ENCODE measurements around the gene KLF8.
A peak's percentile ranks its signal among the peaks of the same experiment; 100 is the strongest.
"Not testable (repeated sequence)": the region's sequence is repeated elsewhere in the genome, so short reads cannot be mapped to it uniquely, and the experiment has no call there.

Gene KLF8

DNA sequence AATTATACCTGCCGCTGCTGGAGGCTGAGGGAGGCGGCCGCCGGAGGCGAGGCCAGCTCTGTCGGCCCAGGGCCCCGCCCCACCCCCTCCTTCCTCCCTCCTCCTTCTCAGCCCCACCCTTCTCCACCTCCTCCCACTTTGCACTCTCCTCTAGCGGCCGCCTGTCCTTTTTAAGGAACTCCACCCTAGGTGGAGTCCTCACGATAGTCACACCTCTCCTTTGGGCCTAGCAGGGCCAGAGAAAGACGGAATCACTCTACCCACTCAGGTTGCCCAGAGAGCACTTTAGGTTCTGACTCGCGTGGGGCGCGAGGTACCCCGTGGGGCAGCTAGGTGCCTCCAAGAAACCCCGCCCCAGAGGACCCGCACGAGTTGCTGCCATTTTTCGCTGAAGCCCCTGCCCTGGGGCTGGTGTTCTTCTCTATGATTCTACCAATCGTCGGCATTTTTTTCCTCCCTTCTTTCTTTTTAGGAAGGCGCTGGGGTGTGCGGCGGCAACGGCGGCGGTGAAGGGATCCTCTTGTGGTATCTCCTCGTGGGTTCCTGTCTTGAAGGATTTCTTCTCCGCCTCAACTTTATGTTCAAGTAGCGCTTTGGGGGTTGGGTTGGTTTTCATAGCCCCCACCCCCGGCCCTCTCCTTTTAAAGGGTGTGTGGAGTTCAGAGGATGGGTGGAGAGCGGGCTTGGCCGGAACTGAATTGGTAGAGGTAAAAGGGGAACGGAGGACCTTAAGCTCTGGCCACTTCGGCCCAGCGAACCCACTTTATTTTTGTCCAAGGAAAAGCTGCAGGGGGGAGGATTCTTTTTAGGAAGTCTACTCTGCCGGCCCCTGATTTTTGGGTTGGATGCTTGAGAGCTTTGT, at the start of gene KLF8:
Gene KLF8 (plus strand): TSS at position 136 of the 862 bp plus-strand sequence. CDS start 979 bp downstream, outside the sequence.
- DNase-seq (ENCODE audit: low spot score): peak; percentile 42

DNA sequence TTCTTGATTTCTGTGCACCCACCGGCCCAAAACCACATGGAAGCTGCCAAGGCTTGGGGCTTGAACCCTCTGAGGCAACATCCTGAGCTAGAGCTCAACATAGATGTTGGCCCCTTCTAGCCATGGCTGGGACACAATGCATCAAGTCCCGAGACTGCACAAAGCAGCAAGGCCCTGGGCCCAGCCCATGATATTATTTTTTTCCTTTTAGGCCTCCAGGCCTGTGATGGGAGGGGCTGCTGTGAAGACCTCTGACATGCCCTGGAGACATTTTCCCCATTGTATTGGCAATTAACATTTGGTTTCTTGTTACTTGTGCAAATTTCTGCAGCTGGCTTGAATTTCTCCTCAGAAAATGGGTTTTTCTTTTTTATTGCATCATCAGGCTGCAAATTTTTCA, 25.2 kb upstream of the KLF8 start:
- not testable (repeated sequence) for DNase-seq (ENCODE audit: low spot score)

DNA sequence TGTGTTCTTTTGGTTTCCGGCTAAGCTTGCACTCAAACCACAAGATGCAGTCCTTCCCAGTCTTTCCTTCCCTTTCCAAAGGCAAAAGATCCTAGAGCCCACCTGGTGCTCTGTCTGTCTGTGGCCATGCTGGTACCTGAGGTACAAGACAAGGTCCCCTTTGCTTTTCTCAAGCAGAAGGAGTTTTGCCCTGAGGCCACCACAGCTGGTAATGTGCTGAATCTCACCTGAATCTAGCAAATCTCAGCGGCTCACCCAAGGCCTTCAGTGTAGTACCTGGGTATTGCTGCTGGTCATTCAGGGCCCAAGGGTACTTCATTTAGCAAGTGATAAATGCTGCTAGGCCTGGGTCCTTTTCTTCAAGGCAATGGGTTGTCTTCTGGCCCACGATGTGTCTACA, 20.5 kb upstream of the KLF8 start:
- DNase-seq (ENCODE audit: low spot score): no peak

DNA sequence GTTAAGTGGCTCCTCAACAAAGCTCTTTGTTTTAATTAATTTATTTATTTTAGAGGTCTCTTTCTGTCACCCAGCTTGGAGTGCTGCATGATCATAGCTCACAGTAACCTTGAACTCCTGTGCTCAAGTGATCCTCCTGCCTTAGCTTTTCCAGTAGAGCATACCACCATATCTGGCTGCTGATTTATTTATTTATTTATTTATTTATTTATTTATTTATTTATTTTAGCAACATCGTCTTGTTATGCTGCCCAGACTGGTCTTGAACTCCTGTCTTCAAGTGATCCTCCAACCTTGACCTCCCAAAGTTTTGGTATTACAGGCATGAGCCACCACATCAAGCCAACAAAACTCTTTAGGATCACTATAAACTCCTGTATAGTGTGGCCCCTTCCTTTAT, 15.8 kb upstream of the KLF8 start:
- no peak for DNase-seq (ENCODE audit: low spot score)

DNA sequence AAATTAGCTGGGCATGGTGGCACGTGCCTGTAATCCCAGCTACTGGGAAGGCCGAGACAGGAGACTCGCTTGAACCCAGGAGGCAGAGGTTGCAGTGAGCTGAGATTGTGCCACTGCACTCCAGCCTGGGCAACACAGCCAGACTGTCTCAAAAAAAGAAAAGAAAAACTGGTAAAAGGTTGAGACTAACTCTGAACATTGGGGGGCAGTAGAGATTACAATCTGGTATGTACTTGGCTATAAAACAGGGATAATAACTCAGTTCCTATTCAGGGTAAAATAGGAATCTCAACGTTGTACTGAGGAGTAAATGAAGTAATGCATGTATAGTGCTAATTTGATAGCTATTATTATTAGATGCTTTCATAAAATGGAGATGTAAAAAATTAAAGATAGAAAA, 12.5 kb upstream of the KLF8 start:
- DNase-seq (ENCODE audit: low spot score): peak; percentile 13

DNA sequence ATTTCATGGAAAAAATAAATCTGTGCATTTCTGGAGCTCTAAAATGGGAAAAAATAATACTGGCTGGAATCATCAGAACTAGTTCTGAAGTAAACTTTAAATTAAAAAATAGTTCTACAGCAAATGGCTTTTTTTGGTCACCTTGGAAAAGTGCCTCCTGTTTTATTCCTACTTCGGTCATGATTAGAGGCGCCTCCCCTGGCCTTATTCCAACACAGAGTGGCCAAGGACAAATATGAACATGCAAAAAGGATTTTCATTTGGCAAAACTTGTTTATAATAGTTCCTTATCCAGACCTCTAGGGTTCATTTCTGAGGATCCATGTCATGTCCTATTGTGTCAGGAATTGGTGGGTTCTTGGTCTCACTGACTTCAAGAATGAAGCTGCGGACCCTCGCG, 11.1 kb upstream of the KLF8 start:
- DNase-seq (ENCODE audit: low spot score): no peak

DNA sequence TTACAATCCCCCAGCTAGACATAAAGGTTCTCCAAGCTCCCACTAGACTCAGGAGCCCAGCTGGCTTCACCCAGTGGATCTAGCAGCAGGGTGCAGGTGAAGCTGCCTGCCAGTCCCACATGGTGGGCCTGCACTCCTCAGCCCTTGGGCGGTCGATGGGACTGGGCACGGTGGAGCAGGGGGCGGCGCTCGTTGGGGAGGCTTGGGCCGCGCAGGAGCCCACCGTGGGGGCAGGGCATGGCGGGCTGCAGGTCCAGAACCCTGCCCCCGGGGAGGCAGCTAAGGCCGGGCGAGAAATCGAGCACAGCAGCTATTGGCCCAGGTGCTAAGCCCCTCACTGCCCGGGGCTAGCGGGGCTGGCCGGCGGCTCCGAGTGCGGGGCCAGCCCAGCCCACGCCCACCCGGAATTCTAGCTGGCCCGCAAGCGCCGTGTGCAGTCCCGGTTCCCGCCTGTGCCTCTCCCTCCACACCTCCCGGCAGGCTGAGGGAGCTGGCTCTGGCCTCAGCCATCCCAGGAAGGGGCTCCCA, 9.6 kb upstream of the KLF8 start:
- no peak for DNase-seq (ENCODE audit: low spot score)

DNA sequence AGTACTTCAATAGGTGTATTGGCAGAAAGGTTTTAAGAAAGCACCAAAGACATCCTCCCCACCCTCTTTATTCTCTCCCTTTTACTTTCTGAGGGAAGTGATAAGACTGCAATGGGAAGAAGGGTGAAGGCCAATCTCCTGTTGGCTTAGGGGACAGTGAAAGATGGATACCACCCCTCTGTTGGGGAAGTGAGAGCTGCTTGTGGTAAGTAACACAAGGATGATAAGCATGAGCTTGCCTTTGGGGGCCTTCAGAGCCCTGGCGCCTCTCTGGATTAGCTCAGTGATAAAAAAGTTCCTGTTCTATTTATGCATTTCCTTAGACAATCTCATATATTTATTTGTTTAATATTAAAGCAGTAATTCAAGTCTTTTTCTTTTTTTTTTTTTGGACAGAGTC, 5.2 kb upstream of the KLF8 start:
- DNase-seq (ENCODE audit: low spot score): no peak

DNA sequence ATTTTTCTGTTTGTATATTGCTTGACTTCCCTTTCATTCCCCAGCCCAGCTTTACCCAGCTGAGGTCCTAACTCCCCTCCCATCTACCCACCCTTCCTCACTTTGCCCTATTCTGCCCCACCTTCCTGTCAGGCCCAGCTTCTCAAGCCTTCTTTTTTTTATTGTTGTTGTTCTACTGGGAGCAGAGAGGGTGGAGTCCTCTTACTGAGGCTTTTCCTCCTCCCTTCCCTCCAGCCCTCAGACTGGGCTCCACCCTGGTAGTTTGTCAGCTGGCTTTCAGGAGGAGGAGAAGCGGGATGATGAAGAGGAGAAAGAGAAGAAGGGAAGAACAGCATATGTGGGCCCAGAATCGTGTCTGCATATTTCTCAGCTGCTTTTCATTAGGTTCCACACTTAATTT, 3.2 kb upstream of the KLF8 start:
- DNase-seq (ENCODE audit: low spot score): no peak

DNA sequence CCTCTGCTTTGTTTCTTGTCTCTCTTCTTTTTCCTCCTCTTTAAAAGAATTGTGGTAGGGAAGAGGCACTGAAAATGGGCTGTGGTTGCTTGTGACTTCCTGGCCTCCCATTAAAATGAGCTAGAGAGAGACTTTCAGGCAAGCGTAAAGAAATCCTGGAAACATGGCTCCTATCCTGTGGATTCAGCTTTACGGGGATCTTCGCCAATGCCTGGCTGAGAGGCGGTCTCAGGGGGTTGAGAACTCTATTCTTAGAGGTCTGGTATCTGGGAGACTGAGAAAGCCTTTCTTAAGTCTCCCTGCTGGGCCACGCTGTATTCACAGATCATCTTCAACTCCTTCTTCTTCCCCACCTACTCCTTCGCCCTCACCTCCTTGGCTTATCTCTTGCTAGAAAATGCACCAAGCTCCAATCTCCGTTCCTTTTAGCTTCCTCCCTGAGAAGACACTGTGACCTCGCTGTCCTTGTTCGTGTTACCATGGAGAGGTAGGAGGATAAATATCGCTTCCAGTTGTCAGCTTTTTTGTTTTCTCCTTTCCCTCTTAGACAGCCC, 542 bp upstream of the KLF8 start:
- no peak for DNase-seq (ENCODE audit: low spot score)

DNA sequence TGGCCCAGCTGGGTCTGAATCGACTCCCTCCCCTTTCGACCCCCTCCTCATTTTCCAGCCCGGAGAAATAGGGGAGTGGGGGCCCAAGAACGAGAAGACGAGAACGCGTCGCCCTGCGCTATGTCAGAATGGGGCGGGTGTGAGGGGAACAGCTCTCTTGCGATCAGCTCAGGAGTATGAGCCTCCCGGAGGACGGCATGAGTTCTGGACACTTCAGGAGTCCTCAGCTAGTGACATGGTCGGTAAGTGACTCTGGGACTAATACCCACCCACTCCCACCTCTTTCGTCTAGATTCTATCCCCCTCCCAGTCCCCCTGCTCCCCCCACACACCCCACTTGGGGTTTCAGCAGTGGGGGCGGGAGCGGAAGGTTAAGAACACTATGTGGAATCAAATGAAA, 944 bp downstream of the KLF8 start:
- peak; percentile 12 for DNase-seq (ENCODE audit: low spot score)

DNA sequence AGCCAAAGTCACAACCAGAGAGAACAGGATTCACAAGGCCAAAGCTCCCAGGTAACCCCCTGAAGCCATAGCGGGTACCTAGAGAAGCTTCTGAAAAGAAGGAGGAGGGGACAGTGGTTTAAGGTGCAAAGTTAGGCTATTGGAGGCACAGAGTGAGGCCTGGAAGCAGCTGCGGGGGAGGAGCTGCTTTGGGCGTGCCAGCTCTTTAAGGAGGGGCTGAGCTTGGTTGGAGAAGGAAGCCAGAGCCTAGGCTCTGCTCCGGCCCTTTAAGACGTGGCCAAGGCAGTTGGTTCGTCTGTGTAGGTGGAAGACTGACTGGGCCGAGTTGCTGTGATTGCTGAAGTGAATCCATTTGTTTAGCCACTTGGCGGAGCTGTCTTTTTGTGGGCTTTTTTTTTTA, 1.5 kb downstream of the KLF8 start:
- peak; percentile 13 for DNase-seq (ENCODE audit: low spot score)

DNA sequence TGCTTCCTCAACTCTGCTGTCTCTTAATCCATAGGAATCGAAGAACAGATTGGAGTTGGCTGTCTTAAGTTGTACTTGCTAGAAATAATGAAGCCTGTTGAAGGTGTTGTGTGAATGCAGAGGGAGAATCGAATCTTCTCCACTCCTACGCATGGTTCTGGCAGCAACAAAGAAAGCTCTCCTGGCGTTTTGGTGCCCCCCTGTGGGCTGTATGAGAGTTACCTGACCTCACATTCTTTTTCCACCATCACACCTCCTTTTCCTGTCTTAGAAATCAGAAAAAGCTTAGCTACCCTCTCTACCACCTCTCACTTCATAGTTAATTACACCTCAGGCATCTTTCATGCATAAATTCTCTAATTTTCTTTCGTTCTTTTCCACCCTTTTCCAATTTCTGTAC, 16.3 kb downstream of the KLF8 start:
- peak; percentile 43 for DNase-seq (ENCODE audit: low spot score)

DNA sequence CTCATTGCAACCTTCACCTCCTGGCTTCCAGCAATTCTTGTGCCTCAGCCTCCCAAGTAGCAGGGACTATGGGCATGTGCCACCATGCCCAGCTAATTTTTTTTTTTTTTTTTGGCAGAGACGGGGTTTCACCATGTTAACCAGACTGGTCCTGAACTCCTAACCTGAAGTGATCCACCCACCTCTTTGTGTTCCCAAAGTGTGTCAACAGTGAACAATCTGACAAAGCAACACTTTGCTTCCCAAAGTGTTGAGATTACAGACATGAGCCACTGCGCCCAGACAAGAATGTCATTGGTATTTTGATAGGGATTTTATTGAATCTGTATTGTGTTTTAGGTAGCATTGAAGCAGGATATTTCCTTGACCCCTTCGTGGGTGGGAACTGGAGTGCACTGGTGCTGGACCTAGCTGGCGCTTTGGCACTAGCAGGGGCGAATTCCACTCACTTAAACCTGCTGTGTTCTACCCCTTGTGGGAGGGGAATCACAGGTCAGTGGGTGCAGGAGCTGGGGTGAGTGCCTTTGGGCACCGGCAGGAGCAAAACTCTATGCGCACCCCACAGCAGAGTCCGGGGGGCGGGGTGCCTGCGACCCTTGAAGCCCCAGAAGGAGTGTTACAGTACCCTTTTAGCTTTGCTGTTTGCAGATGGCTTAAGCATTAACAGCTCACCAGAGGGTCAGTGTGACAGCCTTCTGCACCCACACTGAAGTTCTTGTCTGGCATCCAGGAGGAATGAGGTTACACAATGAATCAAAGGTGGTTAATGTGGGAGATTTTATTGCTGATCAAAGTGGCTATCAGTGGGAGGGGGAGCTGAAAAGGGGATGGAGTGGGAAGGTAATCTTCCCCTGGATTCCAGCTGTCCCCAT, 21.9 kb downstream of the KLF8 start:
- no peak for DNase-seq (ENCODE audit: low spot score)

DNA sequence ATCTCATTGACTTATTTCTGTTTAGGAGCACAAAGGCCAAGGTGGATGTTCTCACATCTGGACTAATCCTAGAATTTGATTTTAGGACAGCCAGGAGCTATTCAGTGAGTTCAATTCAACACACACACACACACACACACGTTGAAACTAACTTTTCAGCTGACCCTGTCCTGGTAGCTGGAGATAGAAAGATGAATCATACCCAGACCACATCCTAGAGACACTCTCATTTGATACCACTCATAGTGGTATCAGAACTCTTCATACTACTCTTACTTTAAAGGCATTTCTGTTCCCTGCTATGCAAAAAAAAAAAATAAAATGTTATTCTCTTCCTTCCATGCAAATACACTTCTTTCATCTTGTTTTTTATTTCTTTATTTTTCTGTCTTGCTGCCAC, 36.7 kb downstream of the KLF8 start:
- no peak for DNase-seq (ENCODE audit: low spot score)

DNA sequence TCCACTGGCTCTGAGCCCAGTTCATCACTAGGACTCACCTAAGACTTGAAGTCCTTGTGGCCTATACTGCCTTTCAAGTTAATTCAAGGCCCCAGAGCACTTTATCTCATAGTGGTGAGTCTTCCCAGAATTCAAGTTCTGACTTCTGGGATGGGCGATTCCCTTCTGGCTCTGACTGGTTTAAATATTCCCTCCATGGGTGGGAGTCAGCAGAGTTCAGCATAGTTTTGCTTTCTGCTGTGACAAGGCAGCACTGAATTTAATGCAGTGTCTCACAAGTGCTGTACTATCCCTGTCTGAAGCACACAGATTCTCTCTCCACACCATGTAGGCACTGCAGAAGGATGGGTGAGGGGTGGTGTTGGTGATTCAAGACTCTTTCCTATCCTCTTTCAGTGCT, 46.5 kb downstream of the KLF8 start:
- DNase-seq (ENCODE audit: low spot score): no peak

DNA sequence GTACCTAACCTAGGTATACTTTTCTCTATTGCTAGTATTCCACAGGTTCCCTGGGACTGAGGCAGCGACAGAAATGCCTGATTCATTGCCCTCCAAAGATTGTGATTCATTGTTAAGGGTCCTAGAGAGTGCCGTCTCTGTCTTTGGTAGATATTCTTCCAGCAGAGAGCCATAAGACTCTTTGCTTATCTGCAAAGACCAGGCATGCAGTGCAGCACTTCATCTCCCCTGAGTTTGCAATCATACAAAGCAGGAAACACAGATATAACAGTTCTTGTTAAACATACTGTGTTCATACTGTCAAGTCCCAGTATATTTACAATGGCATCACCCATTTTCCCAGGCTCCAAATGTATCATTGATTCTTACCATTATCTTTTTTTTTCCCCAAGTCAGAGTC, 47.7 kb downstream of the KLF8 start:
- DNase-seq (ENCODE audit: low spot score): no peak

DNA sequence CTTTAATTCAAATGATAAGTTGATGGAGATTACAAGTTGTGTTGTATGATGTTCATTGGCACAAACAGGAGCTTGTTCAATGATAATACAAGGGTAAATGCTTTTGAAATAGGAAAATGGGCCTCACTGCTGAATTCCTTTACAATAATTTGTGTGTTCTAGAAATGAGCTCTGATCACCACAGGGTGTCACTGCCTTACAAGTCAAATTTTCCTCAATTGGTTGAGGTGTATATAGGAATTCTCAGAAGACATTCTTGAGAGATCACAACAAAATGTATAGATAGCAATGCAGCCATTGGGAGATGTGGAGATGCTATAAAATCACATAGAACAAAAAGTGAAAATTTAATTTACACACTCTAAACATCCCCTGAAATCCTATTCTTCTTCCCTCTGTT, 49.6 kb downstream of the KLF8 start:
- DNase-seq (ENCODE audit: low spot score): peak; percentile 23

DNA sequence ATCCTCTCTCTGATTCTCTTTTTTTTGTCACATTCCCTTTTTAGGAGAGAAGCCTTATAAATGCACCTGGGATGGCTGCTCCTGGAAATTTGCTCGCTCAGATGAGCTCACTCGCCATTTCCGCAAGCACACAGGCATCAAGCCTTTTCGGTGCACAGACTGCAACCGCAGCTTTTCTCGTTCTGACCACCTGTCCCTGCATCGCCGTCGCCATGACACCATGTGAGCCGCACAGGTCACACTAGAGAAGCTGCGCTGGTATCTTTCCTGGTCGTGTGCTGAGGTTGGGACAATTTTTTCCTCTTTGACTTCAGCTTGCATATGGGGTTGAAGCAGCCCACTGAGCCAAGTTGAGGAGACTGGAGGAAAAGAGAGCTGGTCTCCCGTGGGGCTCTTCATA, 52.1 kb downstream of the KLF8 start:
- no peak for DNase-seq (ENCODE audit: low spot score)

DNA sequence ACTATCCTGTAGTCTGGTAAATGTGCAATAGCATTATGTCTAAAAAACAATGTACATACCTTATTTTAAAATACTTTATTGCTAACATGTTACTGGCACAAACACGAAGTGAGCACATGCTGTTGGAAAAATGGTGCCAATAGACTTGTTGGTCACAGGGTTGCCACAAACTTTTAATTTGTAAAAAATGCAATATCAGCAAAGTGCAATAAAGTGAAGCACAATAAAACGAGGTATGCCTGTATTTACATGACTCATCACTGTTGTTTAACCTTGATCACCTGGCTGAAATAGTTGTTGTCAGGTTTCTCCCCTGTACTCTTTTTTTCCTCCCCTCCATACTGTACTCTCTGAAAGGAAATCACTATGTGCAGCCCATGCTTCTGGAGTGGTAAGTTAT, 56.5 kb downstream of the KLF8 start:
- DNase-seq (ENCODE audit: low spot score): no peak

DNA sequence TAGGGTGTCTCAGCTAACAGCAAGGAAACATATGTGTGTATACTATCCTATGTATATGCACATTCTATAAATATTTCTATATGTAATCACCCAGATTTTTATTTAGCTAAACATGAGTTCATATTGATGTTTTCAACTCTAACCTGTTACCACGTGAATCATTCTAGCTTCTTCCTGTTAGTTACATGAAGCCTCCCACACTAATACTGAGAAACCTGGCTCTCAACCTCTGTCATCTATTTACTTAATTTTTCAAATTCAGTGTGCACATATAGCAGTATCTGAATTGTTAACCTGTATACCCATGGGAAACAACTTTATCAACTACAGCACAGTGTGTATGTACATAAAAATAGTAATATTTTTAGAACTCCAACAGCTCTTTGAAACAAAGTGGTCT, 57.3 kb downstream of the KLF8 start:
- no peak for DNase-seq (ENCODE audit: low spot score)

DNA sequence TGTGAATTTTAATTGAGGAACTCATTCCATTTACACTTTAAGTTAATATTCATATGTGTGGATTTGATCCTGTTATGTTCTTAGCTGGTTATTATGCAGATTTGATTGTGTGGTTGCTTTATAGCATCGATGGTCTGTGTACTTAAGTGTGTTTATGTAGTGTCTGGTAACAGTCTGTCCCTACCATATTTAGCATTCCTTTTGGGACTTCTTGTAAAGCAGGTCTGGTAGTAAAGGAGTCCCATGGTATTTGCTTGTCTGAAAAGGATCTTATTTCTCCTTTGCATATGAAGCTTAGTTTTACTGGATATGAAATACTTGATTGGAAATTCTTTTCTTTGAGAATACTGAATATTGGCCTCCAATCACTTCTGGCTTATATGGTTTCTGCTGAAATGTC, 76.6 kb downstream of the KLF8 start:
- no peak for DNase-seq (ENCODE audit: low spot score)

DNA sequence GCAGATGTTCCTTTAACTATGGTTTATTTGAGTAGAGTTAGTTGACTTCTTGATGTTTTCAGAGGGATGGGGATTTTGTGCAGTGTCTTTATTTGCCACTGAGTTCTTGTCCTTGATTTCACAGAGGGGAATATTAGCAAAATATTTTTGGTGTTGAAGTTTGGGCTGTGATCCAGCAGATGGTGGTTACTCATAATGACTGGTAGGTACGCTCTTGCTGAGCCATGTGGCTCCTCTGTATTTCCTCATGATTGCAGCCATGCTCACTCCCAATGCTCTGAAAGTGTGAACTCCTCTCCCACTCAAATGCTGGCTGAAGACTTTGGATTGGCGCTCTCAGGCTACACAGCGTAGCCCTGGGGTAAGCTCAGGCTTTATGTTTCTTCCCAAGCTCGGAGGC, 77.7 kb downstream of the KLF8 start:
- DNase-seq (ENCODE audit: low spot score): no peak

Data from GM03348 (cell line).